B cell (primary cell): ENCODE measurements around the gene GPR37L1. TPM values are rescaled to one million over a fixed set of nuclear protein-coding genes. Genes with fewer than 3 reads are reported as not detected.

ENCODE experiments used
- ATAC-seq: fragments of 200-7000 bp; cut with Tn5 transposase; one replicate; pipeline ENCODE4 v1.10.0; 2021; ENCODE audit warnings: low read depth, mild to moderate bottlenecking, moderate number of reproducible peaks, moderate library complexity
- CTCF ChIA-PET: fragments of 350-600 bp; sonication (Branson Sonifier 250); formaldehyde crosslinking; loops from one replicate; lab custom pipeline; 2021; ENCODE audit warnings: antibody characterized with exemption, inconsistent platforms; lab: Charles Lee
- POLR2A ChIA-PET: fragments of 350-600 bp; sonication (Branson Sonifier 250); formaldehyde crosslinking; loops from one replicate; lab custom pipeline; 2021; ENCODE audit warnings: antibody characterized with exemption; lab: Charles Lee
- DNase-seq: peaks from one replicate; pipeline ENCODE4 v3.0.0; 2013
- H2AFZ ChIP-seq: 2 replicates; pipeline ENCODE4 v1.6.1; 2012; ENCODE audit warnings: mild to moderate bottlenecking, low read depth, low read length; ENCODE audit not compliant: insufficient read depth, poor library complexity, severe bottlenecking
- H3K27ac ChIP-seq, 2 donors: 1 replicate in 1 of 2; 2 replicates in 1 of 2; pipeline ENCODE4 v1.5.1; 2012 to 2013; ENCODE audit warnings: low read length in 2 of 2, mild to moderate bottlenecking in 2 of 2, moderate library complexity in 1 of 2
- H3K27me3 ChIP-seq, 4 experiments: fragments of 200-600 bp in 1 of 4; sonication (generic) in 1 of 4; replicated peaks in 1 of 4; 1 replicate in 2 of 4; 2 replicates in 2 of 4; pipeline versions ENCODE4 v1.6.1 to v1.7.0; 2013 to 2016; ENCODE audit warnings: low read length in 3 of 4, mild to moderate bottlenecking in 2 of 4, mixed read lengths in 1 of 4, moderate library complexity in 1 of 4; ENCODE audit not compliant: insufficient read depth in 4 of 4, control insufficient read depth in 3 of 4; ENCODE audit errors: control extremely low read depth in 1 of 4
- H3K36me3 ChIP-seq, 2 experiments: replicated peaks in 1 of 2; 1 replicate in 1 of 2; 2 replicates in 1 of 2; pipeline versions ENCODE4 v1.6.1 to v1.7.1; 2013; ENCODE audit warnings: low read length in 1 of 2; ENCODE audit not compliant: insufficient read depth in 2 of 2, control insufficient read depth in 1 of 2; ENCODE audit errors: control extremely low read depth in 1 of 2, extremely low read depth in 1 of 2
- H3K4me1 ChIP-seq, 2 donors: fragments of 200-600 bp in 1 of 2; sonication (generic) in 1 of 2; 1 replicate in 1 of 2; 2 replicates in 1 of 2; pipeline versions ENCODE4 v1.5.1 to v1.6.1; 2013 to 2017; ENCODE audit warnings: low read length in 2 of 2; ENCODE audit not compliant: control insufficient read depth in 2 of 2, insufficient read depth in 2 of 2
- H3K4me2 ChIP-seq: replicated peaks from 2 replicates; pipeline ENCODE3; 2012; ENCODE audit warnings: mild to moderate bottlenecking, low read depth, low read length; ENCODE audit not compliant: poor library complexity, severe bottlenecking
- H3K4me3 ChIP-seq, 5 experiments: fragments of 200-600 bp in 1 of 5; sonication (generic) in 1 of 5; 1 replicate in 3 of 5; 2 replicates in 2 of 5; pipeline versions ENCODE4 v1.5.1 to v1.7.0; 2011 to 2016; ENCODE audit warnings: low read length in 4 of 5, mild to moderate bottlenecking in 4 of 5, low read depth in 2 of 5, control low read depth in 1 of 5, moderate library complexity in 1 of 5; ENCODE audit not compliant: insufficient read depth in 1 of 5; ENCODE audit errors: control extremely low read depth in 1 of 5, extremely low read depth in 1 of 5
- H3K79me2 ChIP-seq: fragments of 200-600 bp; sonication (generic); one replicate; pipeline ENCODE4 v1.6.0; 2016; ENCODE audit warnings: low read length; ENCODE audit not compliant: control insufficient read depth, insufficient read depth
- H3K9ac ChIP-seq: fragments of 200-600 bp; sonication (generic); 2 replicates; pipeline ENCODE4 v1.6.1; 2017; ENCODE audit warnings: mild to moderate bottlenecking, low read length, moderate library complexity
- H3K9me3 ChIP-seq, 3 donors: one replicate each; pipeline versions ENCODE4 v1.6.1 to v1.7.1; 2013; ENCODE audit warnings: low read length in 2 of 3; ENCODE audit not compliant: control insufficient read depth in 2 of 3, insufficient read depth in 1 of 3; ENCODE audit errors: control extremely low read depth in 1 of 3
- H4K20me1 ChIP-seq: 2 replicates; pipeline ENCODE4 v1.6.0; 2012; ENCODE audit warnings: mild to moderate bottlenecking, low read length; ENCODE audit not compliant: insufficient read depth, control insufficient read depth, poor library complexity, severe bottlenecking
- H3K27ac Mint-ChIP-seq: one replicate; pipeline ENCODE4 v1.8.0; 2021; ENCODE audit warnings: mixed read lengths
- H3K27me3 Mint-ChIP-seq: one replicate; pipeline ENCODE4 v1.8.0; 2021; ENCODE audit warnings: mixed read lengths
- H3K4me1 Mint-ChIP-seq: one replicate; pipeline ENCODE4 v1.8.0; 2021; ENCODE audit warnings: mixed read lengths
- H3K4me3 Mint-ChIP-seq: one replicate; pipeline ENCODE4 v1.8.0; 2021; ENCODE audit warnings: mixed read lengths
- H3K9me3 Mint-ChIP-seq: one replicate; pipeline ENCODE4 v1.8.0; 2022; ENCODE audit warnings: mixed read lengths; ENCODE audit not compliant: insufficient read depth
- CTCF ChIP-seq: fragments of 200-600 bp; IDR thresholded peaks from one replicate; pipeline ENCODE4 v1.8.0; 2022; ENCODE audit warnings: antibody characterized with exemption, mild to moderate bottlenecking
- EZH2 ChIP-seq: IDR thresholded peaks from 2 replicates; pipeline ENCODE4 v1.6.1; 2012; ENCODE audit warnings: borderline replicate concordance, low read depth, mild to moderate bottlenecking, moderate library complexity, low read length; ENCODE audit not compliant: insufficient read depth, poor library complexity, severe bottlenecking
- WGBS: methylation state at CpG from one replicate; pipeline ENCODE4 v1.1.5; 2013; ENCODE audit warnings: missing lambda C conversion rate; ENCODE audit not compliant: insufficient coverage; 5-methylcytosine and 5-hydroxymethylcytosine counted together
- intact Hi-C: fragments of 100-400 bp; cut with micrococcal nuclease; formaldehyde crosslinking; loops from one replicate; pipeline ENCODE4 v1.10.0; 2022
- polyA plus RNA-seq: library from polyadenylated mRNA; depleted of rRNA; stranded (reverse); fragments of >200 nt; gene quantifications from 2 replicates; pipeline ENCODE4 v1.2.3, GENCODE V29; 2012
- total RNA-seq, 2 donors: library from RNA; stranded (reverse); fragments of 120-200 nt in 1 of 2; gene quantifications; 1 replicate in 1 of 2; 2 replicates in 1 of 2; pipeline versions ENCODE4 v1.2.3 to v1.2.4, GENCODE V29; 2013 to 2022

Gene GPR37L1
- total and polyA plus RNA-seq, 2 donors (not counting 1 experiment from before 2014, with no cell fraction given), result not detected

GRCh38 chr1:202133496-202133895, 10.8 kb downstream of the GPR37L1 start:
- Histone ChIP-seq H3K27ac (no peak overlapping the region), H4K20me1 (peaks cover 29% of the 10 kb centered on the region), H3K9me3 (no peaks in the 10 kb centered on the region), H3K9ac (no peak overlapping the region), H3K4me1 (no peaks in the 10 kb centered on the region), H3K36me3 (peaks cover 2 to 51% of the 10 kb centered on the region in 2 experiments), H3K4me3 (no peak overlapping the region), H3K4me2 (no peak overlapping the region), H3K27me3 (no peaks in the 10 kb centered on the region), H2AFZ (no peak overlapping the region), H3K79me2 (peaks cover 7% of the 10 kb centered on the region)
- no peak overlapping the region for H3K27ac Mint-ChIP-seq
- 88% methylated on average over 8 of the region's 8 CpGs for WGBS
- H3K4me3 Mint-ChIP-seq, result no peak overlapping the region
- ChIA-PET CTCF (no interaction called here), POLR2A (no interaction called here)
- intact Hi-C loops, result no loop called here
- TF ChIP-seq CTCF (no peak), EZH2 (no peak)
- peaks cover 7% of the 10 kb centered on the region for H3K4me1 Mint-ChIP-seq
- H3K9me3 Mint-ChIP-seq, result no peaks in the 10 kb centered on the region
- H3K27me3 Mint-ChIP-seq, result no peaks in the 10 kb centered on the region
- DNase-seq, result no peak
- no peak for ATAC-seq

GRCh38 chr1:202133989-202134388, 11.3 kb downstream of the GPR37L1 start:
- Mint-ChIP-seq H3K9me3 (no peaks in the 10 kb centered on the region), H3K4me3 (no peak overlapping the region), H3K27me3 (no peaks in the 10 kb centered on the region), H3K27ac (no peak overlapping the region), H3K4me1 (peaks cover 10% of the 10 kb centered on the region)
- H3K4me1 ChIP-seq, result no peaks in the 10 kb centered on the region
- TF ChIP-seq CTCF, result no peak
- no peak for TF ChIP-seq EZH2
- H3K36me3 ChIP-seq, result peaks cover 4 to 55% of the 10 kb centered on the region in 2 experiments
- POLR2A ChIA-PET, result interaction anchor here (0.7 kb wide), 1 partner anchor 312 kb away, joined by 3 read pairs; no protein-coding TSS in a partner anchor
- no peak overlapping the region for H3K4me2 ChIP-seq
- intact Hi-C loops, result no loop called here
- no peak overlapping the region for H2AFZ ChIP-seq
- CTCF ChIA-PET, result interaction anchor here (1.1 to 3.5 kb wide), 8 partner anchors 8 to 238 kb away, joined by 3 to 32 read pairs (median 12); partner anchors contain the start of genes ARL8A and PTPN7
- peaks cover 10% of the 10 kb centered on the region for H3K79me2 ChIP-seq
- H3K9me3 ChIP-seq, result no peaks in the 10 kb centered on the region
- no peak overlapping the region for H3K27ac ChIP-seq
- H3K9ac ChIP-seq, result no peak overlapping the region
- no peak overlapping the region for H3K4me3 ChIP-seq
- ATAC-seq (no peak), DNase-seq (no peak)
- H3K27me3 ChIP-seq, result no peaks in the 10 kb centered on the region
- peaks cover 34% of the 10 kb centered on the region for H4K20me1 ChIP-seq
- 100% methylated on average over 2 of the region's 5 CpGs for WGBS
